Loucy (cell line): Measurements from ENCODE around the gene BPIFB4.

ENCODE experiments used
- H2AFZ ChIP-seq: fragments of 200-600 bp; sonication (generic); 2 replicates; pipeline ENCODE4 v1.6.0; 2016; ENCODE audit warnings: antibody characterized with exemption, mild to moderate bottlenecking, low read length, moderate library complexity
- H3F3A ChIP-seq: fragments of 200-600 bp; 2 replicates; pipeline ENCODE4 v1.6.0; 2016; ENCODE audit warnings: antibody characterized with exemption, low read depth, mild to moderate bottlenecking
- H3K27me3 ChIP-seq: fragments of 200-600 bp; sonication (generic); 2 replicates; pipeline ENCODE4 v1.6.1; 2014; ENCODE audit warnings: low read length, mild to moderate bottlenecking; ENCODE audit not compliant: insufficient read depth, poor library complexity, severe bottlenecking
- H3K36me3 ChIP-seq: fragments of 200-600 bp; sonication (generic); 2 replicates; pipeline ENCODE4 v1.6.1; 2016; ENCODE audit warnings: low read length; ENCODE audit not compliant: insufficient read depth
- H3K4me1 ChIP-seq: fragments of 200-600 bp; sonication (generic); 2 replicates; pipeline ENCODE4 v1.5.1; 2014; ENCODE audit warnings: low read length, mild to moderate bottlenecking; ENCODE audit not compliant: insufficient read depth, poor library complexity, severe bottlenecking
- H3K4me2 ChIP-seq: fragments of 200-600 bp; sonication (generic); 2 replicates; pipeline ENCODE4 v1.6.0; 2014; ENCODE audit warnings: antibody characterized with exemption, low read length, low read depth, mild to moderate bottlenecking; ENCODE audit not compliant: poor library complexity, severe bottlenecking
- H3K4me3 ChIP-seq: fragments of 200-600 bp; sonication (generic); 2 replicates; pipeline ENCODE4 v1.5.1; 2014; ENCODE audit warnings: low read length, mild to moderate bottlenecking, mixed read lengths; ENCODE audit not compliant: poor library complexity, severe bottlenecking
- H3K79me2 ChIP-seq: fragments of 200-600 bp; sonication (generic); 2 replicates; pipeline ENCODE4 v1.6.1; 2014; ENCODE audit warnings: low read length; ENCODE audit not compliant: insufficient read depth
- H3K9ac ChIP-seq: fragments of 200-600 bp; sonication (generic); 2 replicates; pipeline ENCODE4 v1.6.0; 2014; ENCODE audit warnings: mild to moderate bottlenecking, low read depth, low read length, moderate library complexity; ENCODE audit not compliant: poor library complexity, severe bottlenecking
- H3K9me2 ChIP-seq: fragments of 200-600 bp; sonication (generic); replicated peaks from 2 replicates; pipeline ENCODE4 v1.6.1; 2016; ENCODE audit warnings: low read depth, low read length, mixed read lengths
- H3K9me3 ChIP-seq: fragments of 200-600 bp; sonication (generic); 2 replicates; pipeline ENCODE4 v1.6.1; 2014; ENCODE audit warnings: mild to moderate bottlenecking, antibody characterized with exemption, low read length, low read depth; ENCODE audit not compliant: insufficient read depth
- H4K20me1 ChIP-seq: fragments of 200-600 bp; sonication (generic); 2 replicates; pipeline ENCODE4 v1.6.0; 2014; ENCODE audit warnings: antibody characterized with exemption, low read length, mild to moderate bottlenecking; ENCODE audit not compliant: insufficient read depth, poor library complexity, severe bottlenecking
- CTCF ChIP-seq: fragments of 200-600 bp; sonication (generic); conservative IDR thresholded peaks from 2 replicates; pipeline ENCODE4 v1.5.1; 2014; ENCODE audit warnings: mild to moderate bottlenecking, antibody characterized with exemption, low read length
- EZH2phosphoT487 ChIP-seq: fragments of 200-600 bp; IDR thresholded peaks from 2 replicates; pipeline ENCODE4 v1.6.1; 2018; ENCODE audit warnings: antibody characterized with exemption, mild to moderate bottlenecking, moderate library complexity, borderline replicate concordance

Gene BPIFB4

DNA sequence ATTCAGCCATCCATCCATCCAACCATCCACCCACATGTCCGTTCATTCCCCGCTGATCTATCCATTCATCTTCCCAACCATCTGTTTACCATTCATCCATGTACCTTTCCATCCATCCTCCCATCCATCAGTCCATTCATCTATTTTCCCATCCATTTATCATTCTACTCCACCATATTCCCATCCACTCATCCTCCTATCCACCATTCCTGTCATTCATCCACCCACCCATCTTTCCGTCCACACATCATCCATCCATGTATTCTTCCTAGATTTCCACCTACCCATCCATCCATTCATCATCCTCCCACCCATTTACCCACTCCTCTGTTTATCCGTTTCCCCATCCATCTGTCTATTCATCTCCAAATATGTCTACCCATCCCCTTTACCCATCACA is 41.2 kb upstream of the BPIFB4 start:
- Histone ChIP-seq H3K4me3 (no peak overlapping the region), H3K4me2 (no peak overlapping the region), H3K4me1 (no peaks in the 10 kb centered on the region), H3K9me2 (no peaks in the 10 kb centered on the region), H2AFZ (no peak overlapping the region), H3K9me3 (no peaks in the 10 kb centered on the region), H4K20me1 (no peaks in the 10 kb centered on the region), H3K27me3 (no peaks in the 10 kb centered on the region), H3K36me3 (no peaks in the 10 kb centered on the region), H3F3A (no peaks in the 10 kb centered on the region), H3K9ac (no peak overlapping the region), H3K79me2 (no peaks in the 10 kb centered on the region)
- TF ChIP-seq CTCF (no peak), EZH2phosphoT487 (no peak)

DNA sequence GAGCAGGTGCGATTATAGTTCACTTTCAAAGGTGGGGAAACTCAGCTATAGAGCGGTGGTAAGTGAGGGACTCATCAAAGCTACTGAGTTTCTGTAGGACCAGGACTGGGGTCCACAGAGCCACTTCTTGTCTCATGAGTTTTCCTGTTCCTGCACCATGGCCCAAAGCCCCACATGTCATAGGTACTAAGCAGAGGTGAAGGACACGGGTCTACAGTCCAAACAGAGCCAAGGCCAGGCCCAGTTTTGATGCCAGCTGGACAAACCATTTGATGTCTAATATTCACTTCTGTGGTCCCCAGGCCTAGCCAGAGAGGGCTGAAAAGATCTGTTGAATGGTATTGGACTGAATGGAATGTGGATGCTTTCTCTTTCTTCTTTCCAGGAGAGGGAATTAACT is 37.0 kb upstream of the BPIFB4 start:
- no peaks in the 10 kb centered on the region for H3K36me3 ChIP-seq
- H4K20me1 ChIP-seq, result no peaks in the 10 kb centered on the region
- no peaks in the 10 kb centered on the region for H3K4me1 ChIP-seq
- no peak overlapping the region for H3K4me2 ChIP-seq
- no peak overlapping the region for H3K9ac ChIP-seq
- H2AFZ ChIP-seq, result no peak overlapping the region
- no peak overlapping the region for H3K4me3 ChIP-seq
- no peaks in the 10 kb centered on the region for H3K9me2 ChIP-seq
- no peaks in the 10 kb centered on the region for H3F3A ChIP-seq
- TF ChIP-seq CTCF (no peak), EZH2phosphoT487 (no peak)
- no peaks in the 10 kb centered on the region for H3K79me2 ChIP-seq
- H3K27me3 ChIP-seq, result no peaks in the 10 kb centered on the region
- H3K9me3 ChIP-seq, result peaks cover 9% of the 10 kb centered on the region; the same call in 1 of the 2 replicates

DNA sequence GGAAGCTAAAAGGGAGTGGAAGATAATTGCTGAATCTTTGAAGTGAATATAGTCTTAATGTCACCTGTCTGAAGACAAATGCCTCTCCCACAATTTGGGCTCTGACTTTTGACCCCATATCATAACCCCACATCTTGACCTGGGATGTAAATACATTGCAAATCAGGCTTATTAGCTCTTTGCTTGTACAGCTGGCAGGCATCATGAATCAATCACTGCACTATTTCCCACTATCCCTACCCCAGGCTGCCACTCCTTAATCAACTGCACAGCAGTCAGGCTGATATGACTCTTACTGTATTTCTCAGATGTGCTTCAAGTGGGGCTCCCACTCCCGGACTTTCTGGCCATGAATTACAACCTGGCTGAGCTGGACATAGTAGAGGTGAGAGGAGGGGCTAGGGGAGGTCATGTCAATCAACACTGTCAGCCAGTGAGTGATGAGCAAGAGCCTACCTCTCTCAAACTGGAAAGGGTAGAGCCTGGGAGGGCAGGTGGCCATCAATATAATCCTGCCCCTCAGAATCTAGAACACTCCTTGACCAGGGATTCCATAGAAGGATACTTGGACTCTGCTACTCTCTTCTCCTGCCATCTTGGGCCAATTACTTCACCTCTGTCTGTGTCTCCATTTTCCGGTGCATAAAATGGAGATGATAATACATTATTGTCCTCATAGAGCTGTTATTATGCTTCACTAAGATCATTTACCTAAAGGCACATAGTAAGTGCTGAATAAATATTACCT is 36.3 kb upstream of the BPIFB4 start:
- Histone ChIP-seq H3K79me2 (no peaks in the 10 kb centered on the region), H3K4me1 (no peaks in the 10 kb centered on the region)

More for the DNA sequence above, 36.3 kb upstream of the BPIFB4 start:
- Histone ChIP-seq H3K9ac (no peak overlapping the region), H2AFZ (no peak overlapping the region), H3K9me3 (peaks cover 9% of the 10 kb centered on the region; the same call in 1 of the 2 replicates), H3F3A (no peaks in the 10 kb centered on the region), H3K4me2 (no peak overlapping the region), H3K36me3 (no peaks in the 10 kb centered on the region), H4K20me1 (no peaks in the 10 kb centered on the region), H3K9me2 (no peaks in the 10 kb centered on the region), H3K27me3 (no peaks in the 10 kb centered on the region), H3K4me3 (no peak overlapping the region)
- TF ChIP-seq CTCF (no peak), EZH2phosphoT487 (no peak)
